K562 (cell line): Measurements from ENCODE around the gene GLUL. TPM values are rescaled to one million over a fixed set of nuclear protein-coding genes. Genes with fewer than 3 reads are reported as not detected.

ENCODE experiments used
- ATAC-seq: fragments of 200-7000 bp; cut with Tn5 transposase; 3 replicates; pipeline ENCODE4 v1.9.1; 2020; ENCODE audit warnings: moderate library complexity
- BruUV-seq: library from RNA; stranded (reverse); fragments of 400-500 nt; replicated peaks from 2 replicates; lab custom pipeline; 2021; lab: Mats Ljungman, UMichigan
- CTCF ChIA-PET: fragments of 300-600 bp; formaldehyde crosslinking; extraction: SDS; loops from one replicate; lab custom pipeline; 2021; ENCODE audit warnings: low intra/inter-chr PET ratio; lab: Yijun Ruan, JAX
- POLR2A ChIA-PET: fragments of 300-600, 350-650 bp; sonication (Branson Sonifier 250); formaldehyde crosslinking; extraction: SDS; loops from one replicate; lab custom pipeline; 2021; ENCODE audit warnings: antibody characterized with exemption, inconsistent platforms; lab: Yijun Ruan, JAX
- DNase-seq, 4 experiments: peaks; one replicate each; pipeline versions ENCODE4 v3.0.0 to v3.0.0-alpha.2; 2011 to 2018; ENCODE audit warnings: low spot score in 3 of 4, mixed read lengths in 3 of 4; ENCODE audit errors: extremely low read depth in 1 of 4
- FAIRE-seq: peaks from 2 replicates; lab custom pipeline; 2011; peaks lifted over from hg19 to GRCh38; lab: Jason Lieb, UNC
- H2AFZ ChIP-seq: 2 replicates; pipeline ENCODE4 v1.6.0; 2011; ENCODE audit warnings: low read depth, low read length, control low read depth, inconsistent platforms
- H3K27ac ChIP-seq: fragments of 200-600 bp; 3 replicates; pipeline ENCODE4 v1.8.0; 2011; ENCODE audit warnings: low read depth, mild to moderate bottlenecking, control low read depth, inconsistent platforms, low read length, moderate library complexity, mixed read lengths; ENCODE audit errors: extremely low read depth
- H3K27me3 ChIP-seq, 2 experiments: fragments of 300-600 bp in 1 of 2; 2 replicates in 1 of 2; 3 replicates in 1 of 2; pipeline versions ENCODE4 v1.6.0 to v1.8.0; 2011; ENCODE audit warnings: inconsistent platforms in 2 of 2, low read length in 2 of 2, mild to moderate bottlenecking in 1 of 2, mixed read lengths in 1 of 2, moderate library complexity in 1 of 2; ENCODE audit not compliant: control insufficient read depth in 2 of 2, insufficient read depth in 2 of 2
- H3K36me3 ChIP-seq: fragments of 300-600 bp; 3 replicates; pipeline ENCODE4 v1.8.0; 2011; ENCODE audit warnings: mild to moderate bottlenecking, low read length, inconsistent platforms; ENCODE audit not compliant: control insufficient read depth, insufficient read depth
- H3K4me1 ChIP-seq, 2 experiments: fragments of 200-600 bp in 1 of 2; replicated peaks in 1 of 2; 2 replicates in 1 of 2; 3 replicates in 1 of 2; pipeline versions ENCODE4 v1.5.1 to v1.8.0; 2011; ENCODE audit warnings: inconsistent platforms in 2 of 2, low read length in 2 of 2, mild to moderate bottlenecking in 1 of 2, mixed read lengths in 1 of 2, moderate library complexity in 1 of 2; ENCODE audit not compliant: control insufficient read depth in 2 of 2, insufficient read depth in 2 of 2
- H3K4me2 ChIP-seq: 2 replicates; pipeline ENCODE4 v1.6.1; 2011; ENCODE audit warnings: low read length, control low read depth, inconsistent platforms, mixed read lengths; ENCODE audit not compliant: insufficient read depth
- H3K4me3 ChIP-seq: fragments of 200-600 bp; sonication (generic), shearing (Covaris generic); 2 replicates; pipeline ENCODE4 v1.5.1; 2016; ENCODE audit warnings: control low read depth, inconsistent platforms
- H3K79me2 ChIP-seq: fragments of 200-600 bp; 3 replicates; pipeline ENCODE4 v1.8.0; 2011; ENCODE audit warnings: low read length, inconsistent platforms; ENCODE audit not compliant: control insufficient read depth, insufficient read depth
- H3K9ac ChIP-seq, 2 experiments: 2 replicates each; pipeline versions ENCODE4 v1.6.0 to v1.6.1; 2011; ENCODE audit warnings: low read depth in 2 of 2, low read length in 2 of 2, control low read depth in 1 of 2, inconsistent platforms in 1 of 2, mild to moderate bottlenecking in 1 of 2, mixed read lengths in 1 of 2; ENCODE audit not compliant: insufficient read depth in 1 of 2
- H3K9me1 ChIP-seq: one replicate; pipeline ENCODE4 v1.6.0; 2011; ENCODE audit warnings: inconsistent platforms, mild to moderate bottlenecking, low read length, moderate library complexity; ENCODE audit not compliant: control insufficient read depth, insufficient read depth
- H3K9me3 ChIP-seq: replicated peaks from 2 replicates; pipeline ENCODE4 v1.5.1; 2011; ENCODE audit warnings: low read depth, low read length, inconsistent platforms; ENCODE audit not compliant: control insufficient read depth, insufficient read depth
- H4K20me1 ChIP-seq: replicated peaks from 2 replicates; pipeline ENCODE4 v1.6.1; 2011; ENCODE audit warnings: low read length, inconsistent platforms, mixed read lengths; ENCODE audit not compliant: control insufficient read depth, insufficient read depth
- ATF1 ChIP-seq, 2 experiments: fragments of 450-650 bp in 1 of 2; IDR thresholded peaks; 2 replicates each; pipeline ENCODE4 v1.6.1; 2016; ENCODE audit warnings: missing compliant biosample characterization in 1 of 2, missing genetic modification characterization in 1 of 2
- BRD9 ChIP-seq: fragments of 450-650 bp; IDR thresholded peaks from 2 replicates; pipeline ENCODE4 v1.6.1; 2018; ENCODE audit warnings: low read depth; ENCODE audit not compliant: partially characterized antibody
- EWSR1 ChIP-seq: fragments of 450-650 bp; IDR thresholded peaks from 2 replicates; pipeline ENCODE4 v1.6.1; 2018; ENCODE audit warnings: borderline replicate concordance, mild to moderate bottlenecking, low read depth, moderate library complexity; ENCODE audit not compliant: partially characterized antibody
- GTF2E2 ChIP-seq: fragments of 200-800 bp; sonication (Bioruptor generic); IDR thresholded peaks from 2 replicates; pipeline ENCODE4 v1.6.1; 2016; ENCODE audit warnings: missing genetic modification characterization, missing compliant biosample characterization
- MED1 ChIP-seq: sonication (generic); formaldehyde crosslinking; IDR thresholded peaks from 2 replicates; pipeline ENCODE4 v1.8.1; 2023; ENCODE audit warnings: missing genetic modification reagents, borderline replicate concordance
- RNF219 ChIP-seq: fragments of 250-450 bp; sonication (Bioruptor Pico); IDR thresholded peaks from 2 replicates; pipeline ENCODE4 v1.5.0; 2022; ENCODE audit warnings: mild to moderate bottlenecking
- SNRNP70 ChIP-seq: fragments of 200-400 bp; formaldehyde crosslinking; optimal IDR thresholded peaks from 2 replicates; pipeline ENCODE3; 2017; ENCODE audit warnings: low read depth, low read length
- SP2 ChIP-seq: IDR thresholded peaks from 2 replicates; pipeline ENCODE4 v1.6.1; 2011; ENCODE audit warnings: mild to moderate bottlenecking, low read depth, low read length, moderate library complexity; ENCODE audit not compliant: poor library complexity, severe bottlenecking; ENCODE audit errors: extremely low read depth
- VEZF1 ChIP-seq: fragments of 200-800 bp; sonication (Bioruptor generic); IDR thresholded peaks from 2 replicates; pipeline ENCODE4 v1.6.1; 2017; ENCODE audit warnings: missing genetic modification characterization, missing compliant biosample characterization
- ZBTB17 ChIP-seq: fragments of 450-650 bp; formaldehyde crosslinking; IDR thresholded peaks from 2 replicates; pipeline ENCODE4 v1.4.0; 2020; ENCODE audit warnings: mild to moderate bottlenecking
- WGBS: fragments of 100-300 bp; shearing (Covaris generic); methylation state at CpG from one replicate; pipeline ENCODE4 v1.1.6; 2016; ENCODE audit warnings: low coverage, mixed read lengths; ENCODE audit not compliant: insufficient coverage; ENCODE audit errors: missing lambda C conversion rate; 5-methylcytosine and 5-hydroxymethylcytosine counted together
- in situ Hi-C: fragments of 300-500 bp; cut with MboI; formaldehyde crosslinking; loops from 4 replicates; pipeline ENCODE4 v1.15.0; 2018; ENCODE audit warnings: inconsistent platforms, mixed read lengths
- intact Hi-C: fragments of 100-400 bp; cut with micrococcal nuclease; formaldehyde crosslinking; loops from 2 replicates; pipeline ENCODE4 v1.14.2; 2022
- polyA plus RNA-seq, 8 experiments: library from polyadenylated mRNA; depleted of rRNA in 4 of 8; stranded (reverse) in 5 of 8; unstranded in 3 of 8; fragments of >200 nt; fragmentation: Nextera tagmentation in 2 of 8; fragmentation: Illumina TruSeq in 1 of 8; extraction: Ambion mirVana in 2 of 8; extraction: Trizol in 1 of 8; gene quantifications; 2 replicates each; pipeline versions ENCODE4 v1.2.1 to v1.2.3, GENCODE V29; 2011 to 2014; ENCODE audit warnings: inconsistent platforms in 1 of 8, missing spikeins in 1 of 8
- total RNA-seq, 7 experiments: library from RNA; depleted of rRNA in 6 of 7; stranded (reverse); fragments of >200 nt in 6 of 7; fragmentation: Illumina TruSeq in 2 of 7; extraction: Trizol in 2 of 7; gene quantifications; 2 replicates each; pipeline versions ENCODE4 v1.2.1 to v1.2.3, GENCODE V29; 2011 to 2021; ENCODE audit warnings: low replicate concordance in 1 of 7

The GLUL gene
- total and polyA plus RNA-seq, 9 of the 15 experiments (the other 6 are each of a cell fraction or from before 2014, with no cell fraction given): 1,088 to 4,222 (median 1,338) TPM

- intact Hi-C loops: no loop called here
- TF ChIP-seq SNRNP70 (no peak), BRD9 (no peak), VEZF1 (CRISPR knock-in tag) (no peak), ZBTB17 (CRISPR knock-in tag) (no peak), MED1 (no peak), SP2 (no peak), GTF2E2 (tag) (no peak), RNF219 (no peak), ATF1 (CRISPR knock-in tag; IDR thresholded peaks at IDR 0.05) (no peak), ATF1 (tag; IDR thresholded peaks at IDR 0.05) (no peak), EWSR1 (no peak)
- Histone ChIP-seq H3K4me1 (no peaks in the 10 kb centered on the region), H3K27me3 (no peaks in the 10 kb centered on the region; a peak in 1 of 5 replicates), H3K79me2 (no peaks in the 10 kb centered on the region), H3K36me3 (no peaks in the 10 kb centered on the region), H3K9me1 (no peaks in the 10 kb centered on the region), H3K4me2 (no peak overlapping the region), H2AFZ (no peak overlapping the region), H3K27ac (no peak overlapping the region), H4K20me1 (no peaks in the 10 kb centered on the region), H3K4me3 (no peak overlapping the region), H3K9me3 (no peaks in the 10 kb centered on the region), H3K9ac (no peak overlapping the region)
- in situ Hi-C loops: no loop called here
- ChIA-PET POLR2A (interaction anchor here (0.6 to 2.5 kb wide), 8 partner anchors 12 to 178 kb away, joined by 3 to 11 read pairs (median 4); partner anchors contain the start of gene GLUL), CTCF (no interaction called here)
- FAIRE-seq (no peak), DNase-seq (no peak), ATAC-seq (no peak)
- 0% methylated on average over 3 of the region's 3 CpGs for WGBS
- BruUV-seq: no TSS peak
Measured at GRCh38 chr1:182407724-182408123, 16.1 kb upstream of the GLUL start.
